Astrocyte (in vitro differentiated cells and primary cell): ENCODE measurements around the gene MAN2A1. TPM values are rescaled to one million over a fixed set of nuclear protein-coding genes. Genes with fewer than 3 reads are reported as not detected.

Experiments used
- DNase-seq: peaks from one replicate; pipeline ENCODE4 v3.0.0-alpha.2; 2010; ENCODE audit warnings: low read depth
- FAIRE-seq: peaks from 2 replicates; lab custom pipeline; 2011; peaks lifted over from hg19 to GRCh38; lab: Jason Lieb, UNC
- H2AFZ ChIP-seq: 2 replicates; pipeline ENCODE4 v1.6.0; 2012; ENCODE audit warnings: low read depth, low read length, inconsistent platforms
- H3K27ac ChIP-seq: 2 replicates; pipeline ENCODE4 v1.5.1; 2011; ENCODE audit warnings: low read depth, low read length, inconsistent platforms
- H3K27me3 ChIP-seq: 2 replicates; pipeline ENCODE4 v1.6.0; 2011; ENCODE audit warnings: low read length, inconsistent platforms; ENCODE audit not compliant: insufficient read depth
- H3K36me3 ChIP-seq: 2 replicates; pipeline ENCODE4 v1.5.1; 2011; ENCODE audit warnings: low read length, inconsistent platforms; ENCODE audit not compliant: insufficient read depth
- H3K4me1 ChIP-seq: 2 replicates; pipeline ENCODE4 v1.5.1; 2011; ENCODE audit warnings: low read length, inconsistent platforms; ENCODE audit not compliant: insufficient read depth
- H3K4me2 ChIP-seq: 2 replicates; pipeline ENCODE4 v1.6.0; 2012; ENCODE audit warnings: low read length, inconsistent platforms
- H3K4me3 ChIP-seq: 2 replicates; pipeline ENCODE4 v1.5.1; 2011; ENCODE audit warnings: low read depth, mild to moderate bottlenecking, low read length, inconsistent platforms; ENCODE audit not compliant: insufficient read depth
- H3K79me2 ChIP-seq: 2 replicates; pipeline ENCODE4 v1.6.0; 2012; ENCODE audit warnings: mild to moderate bottlenecking, low read length, inconsistent platforms; ENCODE audit not compliant: insufficient read depth
- H3K9ac ChIP-seq: 2 replicates; pipeline ENCODE4 v1.6.0; 2012; ENCODE audit warnings: mild to moderate bottlenecking, low read length, inconsistent platforms
- H3K9me3 ChIP-seq: 2 replicates; pipeline ENCODE4 v1.5.1; 2012; ENCODE audit warnings: low read depth, mild to moderate bottlenecking, low read length, inconsistent platforms; ENCODE audit not compliant: insufficient read depth
- H4K20me1 ChIP-seq: 2 replicates; pipeline ENCODE4 v1.6.0; 2012; ENCODE audit warnings: low read length, inconsistent platforms; ENCODE audit not compliant: insufficient read depth
- H3K27ac Mint-ChIP-seq: one replicate; pipeline ENCODE4 v1.8.0; 2021; ENCODE audit warnings: mild to moderate bottlenecking, mixed read lengths; ENCODE audit not compliant: unreplicated experiment
- H3K27me3 Mint-ChIP-seq: one replicate; pipeline ENCODE4 v1.8.0; 2021; ENCODE audit warnings: low read depth, mixed read lengths; ENCODE audit not compliant: unreplicated experiment
- H3K36me3 Mint-ChIP-seq: one replicate; pipeline ENCODE4 v1.8.0; 2021; ENCODE audit warnings: low read depth, mixed read lengths; ENCODE audit not compliant: unreplicated experiment
- H3K4me1 Mint-ChIP-seq: one replicate; pipeline ENCODE4 v1.8.0; 2021; ENCODE audit warnings: low read depth, mixed read lengths; ENCODE audit not compliant: unreplicated experiment
- H3K4me3 Mint-ChIP-seq: one replicate; pipeline ENCODE4 v1.8.0; 2021; ENCODE audit warnings: mild to moderate bottlenecking, moderate library complexity, mixed read lengths; ENCODE audit not compliant: unreplicated experiment
- H3K9me3 Mint-ChIP-seq: one replicate; pipeline ENCODE4 v1.8.0; 2021; ENCODE audit warnings: mild to moderate bottlenecking, mixed read lengths; ENCODE audit not compliant: unreplicated experiment
- EZH2 ChIP-seq: IDR thresholded peaks from 2 replicates; pipeline ENCODE4 v1.6.1; 2012; ENCODE audit warnings: mild to moderate bottlenecking, low read length, inconsistent platforms; ENCODE audit not compliant: insufficient read depth
- total RNA-seq: library from RNA; stranded (reverse); gene quantifications from 2 replicates; pipeline ENCODE4 v1.2.1, GENCODE V29; 2021
- TF ChIP-seq, protein P1 (sequence below): IDR thresholded peaks from 2 replicates; pipeline ENCODE4 v1.5.1; 2011; ENCODE audit warnings: low read depth, mild to moderate bottlenecking, inconsistent platforms, low read length, moderate library complexity; ENCODE audit not compliant: insufficient read depth

The MAN2A1 gene
- total RNA-seq, 1 donor from 2014 or later, result 109 TPM

GRCh38 chr5:109769597-109770291 is 80.0 kb downstream of the MAN2A1 start:
- no peak for TF ChIP-seq EZH2
- TF ChIP-seq, protein P1, sequence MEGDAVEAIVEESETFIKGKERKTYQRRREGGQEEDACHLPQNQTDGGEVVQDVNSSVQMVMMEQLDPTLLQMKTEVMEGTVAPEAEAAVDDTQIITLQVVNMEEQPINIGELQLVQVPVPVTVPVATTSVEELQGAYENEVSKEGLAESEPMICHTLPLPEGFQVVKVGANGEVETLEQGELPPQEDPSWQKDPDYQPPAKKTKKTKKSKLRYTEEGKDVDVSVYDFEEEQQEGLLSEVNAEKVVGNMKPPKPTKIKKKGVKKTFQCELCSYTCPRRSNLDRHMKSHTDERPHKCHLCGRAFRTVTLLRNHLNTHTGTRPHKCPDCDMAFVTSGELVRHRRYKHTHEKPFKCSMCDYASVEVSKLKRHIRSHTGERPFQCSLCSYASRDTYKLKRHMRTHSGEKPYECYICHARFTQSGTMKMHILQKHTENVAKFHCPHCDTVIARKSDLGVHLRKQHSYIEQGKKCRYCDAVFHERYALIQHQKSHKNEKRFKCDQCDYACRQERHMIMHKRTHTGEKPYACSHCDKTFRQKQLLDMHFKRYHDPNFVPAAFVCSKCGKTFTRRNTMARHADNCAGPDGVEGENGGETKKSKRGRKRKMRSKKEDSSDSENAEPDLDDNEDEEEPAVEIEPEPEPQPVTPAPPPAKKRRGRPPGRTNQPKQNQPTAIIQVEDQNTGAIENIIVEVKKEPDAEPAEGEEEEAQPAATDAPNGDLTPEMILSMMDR, result no peak
- Mint-ChIP-seq H3K27ac (peak overlapping the region; percentile 59), H3K9me3 (no peaks in the 10 kb centered on the region), H3K4me3 (no peak overlapping the region), H3K4me1 (peaks cover 6% of the 10 kb centered on the region), H3K36me3 (no peaks in the 10 kb centered on the region), H3K27me3 (no peaks in the 10 kb centered on the region)
- no peak for DNase-seq
- Histone ChIP-seq H3K4me1 (no peaks in the 10 kb centered on the region), H3K4me3 (no peak overlapping the region), H4K20me1 (no peaks in the 10 kb centered on the region), H3K36me3 (peaks cover 2% of the 10 kb centered on the region), H3K27me3 (no peaks in the 10 kb centered on the region), H3K79me2 (no peaks in the 10 kb centered on the region), H3K4me2 (peak overlapping the region; percentile 13), H3K9me3 (no peaks in the 10 kb centered on the region), H3K27ac (no peak overlapping the region), H3K9ac (no peak overlapping the region), H2AFZ (no peak overlapping the region)
- no peak for FAIRE-seq

GRCh38 chr5:109775130-109775529 is 85.4 kb downstream of the MAN2A1 start:
- H3K4me2 ChIP-seq, result no peak overlapping the region
- H3K9me3 ChIP-seq, result no peaks in the 10 kb centered on the region
- Mint-ChIP-seq H3K36me3 (peaks cover 3% of the 10 kb centered on the region), H3K4me1 (no peaks in the 10 kb centered on the region), H3K4me3 (no peak overlapping the region), H3K27ac (no peak overlapping the region), H3K27me3 (no peaks in the 10 kb centered on the region), H3K9me3 (no peaks in the 10 kb centered on the region)
- no peak overlapping the region for H3K27ac ChIP-seq
- no peak overlapping the region for H3K9ac ChIP-seq
- peaks cover 7% of the 10 kb centered on the region for H3K36me3 ChIP-seq
- no peak overlapping the region for H3K4me3 ChIP-seq
- no peaks in the 10 kb centered on the region for H4K20me1 ChIP-seq
- H3K79me2 ChIP-seq, result no peaks in the 10 kb centered on the region
- TF ChIP-seq EZH2, result no peak
- TF ChIP-seq, protein P1, result no peak
- no peak for FAIRE-seq
- H3K4me1 ChIP-seq, result no peaks in the 10 kb centered on the region
- no peak overlapping the region for H2AFZ ChIP-seq
- no peak for DNase-seq
- H3K27me3 ChIP-seq, result no peaks in the 10 kb centered on the region

DNA sequence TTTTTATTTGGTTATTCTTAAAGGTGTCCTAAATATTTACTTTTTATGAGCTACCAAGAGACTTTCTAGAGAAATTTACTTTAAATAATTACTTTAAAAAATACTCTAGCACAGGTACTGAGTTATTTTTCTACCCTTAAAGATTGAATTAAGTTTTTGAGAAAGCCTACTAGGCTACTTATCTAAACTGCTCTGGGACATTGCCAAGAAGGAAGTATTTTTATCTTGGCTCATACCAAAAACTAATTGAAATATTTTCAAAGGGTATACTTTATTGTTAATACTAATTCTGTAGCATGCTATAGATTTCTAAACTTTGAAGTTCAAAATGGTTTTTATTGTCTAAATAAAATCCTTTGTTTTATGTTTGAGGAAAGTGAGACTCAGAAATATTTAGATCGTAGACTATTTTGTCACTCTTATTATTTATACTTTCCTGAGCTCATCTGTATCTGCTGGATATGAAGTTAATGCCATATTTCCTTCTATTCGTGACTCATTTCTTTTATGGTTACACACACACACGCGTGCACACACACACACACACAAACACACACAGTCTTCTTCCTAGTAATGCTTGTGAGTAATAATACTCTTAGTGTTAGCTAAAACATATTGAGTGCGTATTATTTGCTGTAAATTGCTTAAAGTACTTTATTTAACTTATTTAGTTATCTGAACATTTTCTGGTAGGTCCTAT is 89.5 kb downstream of the MAN2A1 start:
- no peaks in the 10 kb centered on the region for H3K27me3 Mint-ChIP-seq
- Histone ChIP-seq H3K27me3 (no peaks in the 10 kb centered on the region), H3K79me2 (no peaks in the 10 kb centered on the region), H3K4me2 (no peak overlapping the region), H3K9me3 (no peaks in the 10 kb centered on the region), H3K4me3 (no peak overlapping the region), H4K20me1 (no peaks in the 10 kb centered on the region), H3K27ac (no peak overlapping the region), H2AFZ (no peak overlapping the region), H3K4me1 (no peaks in the 10 kb centered on the region), H3K36me3 (peaks cover 7% of the 10 kb centered on the region), H3K9ac (no peak overlapping the region)
- no peak for TF ChIP-seq EZH2
- TF ChIP-seq, protein P1, result no peak
- H3K36me3 Mint-ChIP-seq, result peaks cover 7% of the 10 kb centered on the region
- no peaks in the 10 kb centered on the region for H3K4me1 Mint-ChIP-seq
- no peak overlapping the region for H3K4me3 Mint-ChIP-seq
- H3K27ac Mint-ChIP-seq, result no peak overlapping the region
- FAIRE-seq, result no peak
- peak; percentile 10 for DNase-seq
- no peaks in the 10 kb centered on the region for H3K9me3 Mint-ChIP-seq
